Stimulated activated CD4-positive, alpha-beta T cell treated with anti-CD3 and anti-CD28 coated beads, Interleukin-2, amount 100 ng/mL, for 4 hours (primary cell): ENCODE measurements around the gene TTLL6.
"Not testable (repeated sequence)": the region's sequence is repeated elsewhere in the genome, so short reads cannot be mapped to it uniquely, and the experiment has no call there.

Experiments
- DNase-seq: peaks from one replicate; pipeline ENCODE4 v3.0.0-alpha.2; 2020; ENCODE audit warnings: low read depth

The TTLL6 gene

GRCh38 chr17:48816774-48817590 lies at the start of gene TTLL6:
TTLL6 (minus strand) TSS chr17:48817229; CDS start chr17:48817072, 157 bp downstream.
- DNase-seq, result peak; percentile 62

DNA sequence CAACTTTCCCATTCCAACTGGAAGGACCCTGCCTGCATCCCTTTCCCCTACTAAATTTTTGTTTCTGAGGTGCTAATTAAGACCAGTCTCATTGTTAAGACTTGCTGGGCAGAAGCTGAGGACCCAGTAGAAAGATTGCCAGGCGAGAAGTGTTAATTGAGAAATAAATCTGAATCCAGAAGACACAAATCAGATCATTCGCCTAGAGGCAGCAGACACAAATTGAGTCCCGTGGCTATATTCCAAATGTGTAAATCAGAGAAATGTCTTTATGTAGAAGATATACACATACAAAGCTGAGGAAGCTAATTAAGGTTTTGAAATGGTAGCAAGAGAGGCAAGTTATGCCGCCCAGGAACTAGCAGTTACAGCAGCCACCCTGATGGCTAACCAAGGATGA lies 43.4 kb upstream of the TTLL6 start:
- DNase-seq, result no peak

DNA sequence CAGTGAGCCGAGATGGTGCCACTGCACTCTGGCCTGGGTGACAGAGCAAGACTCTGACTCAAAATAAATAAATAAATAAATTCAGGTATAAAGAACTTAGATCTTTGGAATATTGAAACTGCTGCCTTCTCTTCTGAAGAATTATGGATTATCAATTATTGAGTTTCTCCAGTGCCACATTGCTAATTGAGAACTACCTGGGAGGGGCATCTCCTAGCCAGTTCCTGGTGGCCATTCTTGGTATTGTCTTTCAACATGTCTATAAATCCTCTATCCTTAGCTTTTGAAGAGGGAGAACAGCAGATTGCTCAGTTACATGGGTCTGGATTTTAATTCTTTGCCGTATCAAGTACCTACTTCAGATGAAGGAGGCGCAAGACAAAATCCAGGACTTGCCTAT lies 43.0 kb upstream of the TTLL6 start:
- no peak for DNase-seq

GRCh38 chr17:48856122-48856821 lies 39.2 kb upstream of the TTLL6 start:
- DNase-seq, result no peak

DNA sequence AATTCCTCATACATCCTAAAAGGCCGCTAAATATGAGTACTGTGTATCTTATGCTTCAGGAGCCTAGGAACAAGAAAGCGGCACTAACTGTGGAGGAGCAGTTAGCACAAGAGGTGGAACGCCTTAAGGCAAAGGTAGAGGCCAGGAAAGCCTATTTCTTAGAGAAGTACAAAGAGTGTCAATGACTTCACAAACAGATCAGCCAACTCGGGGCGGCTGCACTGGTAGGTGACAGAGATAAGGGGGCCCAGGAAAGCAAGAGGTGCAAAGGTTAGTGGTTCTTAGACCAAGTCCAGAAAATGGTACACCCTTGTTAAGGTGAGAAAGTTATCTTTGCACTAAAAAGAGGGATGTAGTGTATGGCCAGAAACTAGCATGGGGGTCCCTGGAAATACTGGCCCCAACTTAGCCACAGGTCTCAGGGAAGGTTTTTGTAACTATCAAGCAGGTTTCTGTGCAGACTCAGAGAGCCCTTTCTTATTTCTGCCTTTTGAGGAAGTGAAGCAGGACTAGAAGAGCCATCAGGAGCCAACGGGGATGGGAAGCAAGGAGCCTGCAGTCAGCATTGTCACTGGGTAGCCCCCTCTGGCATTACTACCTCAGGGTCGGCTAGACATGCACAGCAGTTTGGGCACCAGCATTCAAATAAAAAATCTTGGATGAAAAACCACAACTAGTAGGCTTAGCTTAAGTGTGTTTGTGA lies 37.9 kb upstream of the TTLL6 start:
- no peak for DNase-seq

DNA sequence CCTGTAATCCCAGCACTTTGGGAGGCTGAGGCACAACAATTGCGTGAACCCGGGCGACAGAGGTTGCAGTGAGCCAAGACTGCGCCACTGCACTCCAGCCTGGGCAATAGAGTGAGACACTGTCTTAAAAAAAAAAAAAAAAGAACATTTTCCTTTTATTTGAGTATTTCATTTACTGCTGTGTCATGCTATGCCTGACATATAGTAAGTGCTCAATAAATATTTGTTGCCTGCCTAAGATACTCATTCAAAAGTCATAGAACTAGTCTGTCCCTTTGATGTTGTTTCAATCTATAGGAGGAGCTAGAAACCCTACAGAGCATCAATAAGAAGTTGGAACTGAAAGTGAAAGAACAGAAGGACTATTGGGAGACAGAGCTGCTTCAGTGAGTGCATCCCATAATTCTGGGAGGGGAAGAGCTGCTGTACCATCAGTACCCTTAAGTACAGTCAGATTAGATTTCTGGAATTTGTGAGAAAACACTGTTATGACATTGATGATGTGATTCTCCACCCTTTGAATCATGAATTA lies 33.8 kb upstream of the TTLL6 start:
- no peak for DNase-seq

GRCh38 chr17:48843187-48843900 lies 26.3 kb upstream of the TTLL6 start:
- DNase-seq, result no peak

DNA sequence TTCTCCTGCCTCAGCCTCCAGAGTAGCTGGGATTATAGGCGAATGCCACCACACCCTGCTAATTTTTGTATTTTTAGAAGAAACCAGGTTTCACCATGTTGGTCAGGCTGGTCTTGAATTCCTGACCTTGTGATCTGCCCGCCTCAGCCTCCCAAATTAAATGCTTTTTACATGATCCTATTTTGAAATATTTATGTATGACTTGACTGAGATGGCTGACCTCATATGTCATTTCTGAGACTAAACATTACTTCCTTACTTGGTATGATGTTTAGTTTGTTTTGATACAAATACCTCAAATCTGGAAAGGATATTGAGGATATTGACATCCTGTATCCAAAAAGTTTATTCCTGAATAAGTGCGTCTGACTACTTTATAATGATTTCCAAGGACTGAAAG lies 25.7 kb upstream of the TTLL6 start:
- DNase-seq, result no peak

DNA sequence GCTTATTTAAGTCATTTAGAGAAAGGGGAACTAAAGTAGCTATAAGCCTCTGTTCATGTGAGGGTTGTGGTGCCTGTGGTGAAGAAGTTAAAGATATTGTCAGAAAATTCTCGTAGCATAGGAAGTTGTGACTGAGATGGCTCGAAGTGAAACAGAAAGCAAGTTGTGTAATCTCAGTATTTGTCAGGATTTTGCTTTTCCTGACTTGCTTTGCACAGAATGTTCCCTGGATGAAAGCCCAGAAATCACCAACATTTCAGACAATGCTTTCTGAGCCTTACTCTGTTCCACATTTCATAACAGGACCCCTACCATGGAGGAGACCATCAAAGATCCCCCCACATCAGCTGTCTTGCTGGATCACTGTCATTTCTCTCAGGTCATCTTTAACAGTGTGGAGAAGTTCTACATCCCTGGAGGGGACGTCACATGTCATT lies 24.4 kb upstream of the TTLL6 start:
- no peak for DNase-seq

- DNase-seq, result no peak
These were observed 23.4 kb upstream of the TTLL6 start for GRCh38 chr17:48840441-48840840.

GRCh38 chr17:48837458-48837857 lies 20.4 kb upstream of the TTLL6 start:
- DNase-seq, result not testable (repeated sequence)

DNA sequence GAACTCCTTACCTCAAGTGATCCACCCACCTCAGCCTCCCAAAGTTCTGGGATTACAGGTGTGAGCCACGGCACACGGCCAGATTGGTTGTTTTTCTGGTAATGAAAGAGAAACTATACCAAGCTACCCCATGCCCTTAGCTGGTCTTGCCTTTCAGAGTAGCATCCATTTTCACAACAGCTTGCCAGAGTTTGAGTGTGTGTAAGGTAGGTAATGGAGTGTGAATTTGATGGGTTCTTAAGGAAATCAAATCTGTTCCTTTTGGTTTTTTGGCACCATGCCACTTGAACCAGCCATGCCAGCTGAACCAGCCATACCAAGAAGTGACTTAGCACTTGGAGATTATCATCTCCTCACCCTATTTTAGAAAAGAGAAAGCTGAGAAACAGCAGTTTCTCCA lies 18.9 kb upstream of the TTLL6 start:
- DNase-seq, result no peak

GRCh38 chr17:48834973-48835372 lies 17.9 kb upstream of the TTLL6 start:
- no peak for DNase-seq

- no peak for DNase-seq
These were observed 14.5 kb upstream of the TTLL6 start for GRCh38 chr17:48831549-48831883.

DNA sequence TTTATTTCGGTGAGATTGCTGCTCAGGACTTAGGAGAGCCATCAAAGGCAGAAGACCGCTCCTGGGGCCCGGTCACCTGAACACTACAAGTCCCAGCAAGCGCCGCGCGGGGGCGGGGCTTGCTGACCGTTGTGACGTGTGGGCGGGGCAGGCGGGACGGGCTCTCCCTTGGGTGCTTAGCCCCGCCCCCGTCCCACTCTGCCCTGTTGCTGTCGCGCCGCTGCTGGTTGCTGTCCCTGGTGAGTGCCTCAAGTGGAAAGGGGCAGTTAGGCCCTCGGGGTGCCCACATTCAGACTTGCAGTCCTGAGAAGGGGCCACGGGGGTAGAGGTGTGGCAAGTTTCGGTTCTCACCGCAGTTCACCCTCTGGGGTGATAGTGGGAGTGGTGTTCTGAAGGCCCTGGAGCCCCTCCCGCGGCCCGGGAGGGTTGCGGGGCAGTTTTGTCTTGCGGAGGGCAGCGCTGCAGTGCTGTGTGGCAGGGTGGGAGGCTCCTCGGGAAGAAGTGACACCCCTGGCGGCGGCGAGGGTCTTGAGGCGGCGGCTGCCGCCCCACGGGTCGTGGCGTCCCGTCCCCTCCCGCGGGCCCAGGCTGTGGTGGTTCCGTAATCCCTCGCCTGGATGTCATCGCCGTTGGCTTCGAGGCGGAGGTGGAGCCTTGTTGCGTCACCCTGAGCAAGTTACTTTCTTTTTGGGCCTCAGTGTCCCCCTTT lies 14.0 kb upstream of the TTLL6 start, which contains the start of gene CALCOCO2:
TSS of gene CALCOCO2 (plus strand) at position 196 of the 709 bp plus-strand sequence. CDS start 10,673 bp downstream, outside the sequence.
- peak; percentile 76 for DNase-seq

- DNase-seq, result no peak
These were observed 8.7 kb upstream of the TTLL6 start for GRCh38 chr17:48825446-48826381.

DNA sequence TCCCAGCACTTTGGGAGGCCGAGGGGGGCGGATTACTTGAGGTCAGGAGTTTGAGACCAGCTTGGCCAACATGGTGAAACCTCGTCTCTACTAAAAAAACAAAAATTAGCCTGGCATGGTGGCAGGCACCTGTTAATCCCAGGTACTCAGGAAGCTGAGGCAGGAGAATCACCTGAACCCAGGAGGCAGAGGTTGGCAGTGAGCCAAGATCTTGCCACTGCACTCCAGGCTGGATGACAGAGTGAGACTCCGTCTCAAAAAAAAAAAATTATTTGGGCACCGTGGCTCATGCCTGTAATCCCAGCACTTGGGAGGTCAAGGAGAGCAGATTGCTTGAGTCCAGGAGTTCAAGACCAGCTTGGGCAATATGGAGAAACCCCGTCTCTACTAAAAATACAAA lies 3.9 kb upstream of the TTLL6 start:
- DNase-seq, result not testable (repeated sequence)

- DNase-seq, result no peak
These were observed 2.4 kb upstream of the TTLL6 start for GRCh38 chr17:48819466-48819865.

GRCh38 chr17:48818361-48818841 lies 1.4 kb upstream of the TTLL6 start:
- DNase-seq, result no peak

GRCh38 chr17:48816438-48816773 lies 623 bp downstream of the TTLL6 start:
- no peak for DNase-seq
